Activated CD4-positive, alpha-beta T cell treated with anti-CD3 and anti-CD28 coated beads for 4 hours (primary cell): ENCODE measurements around the gene P3H2.
"Not testable (repeated sequence)": the region's sequence is repeated elsewhere in the genome, so short reads cannot be mapped to it uniquely, and the experiment has no call there.

Experiments used
- DNase-seq, 2 donors: peaks; one replicate each; pipeline ENCODE4 v3.0.0-alpha.2; 2020

Gene P3H2, protein sequence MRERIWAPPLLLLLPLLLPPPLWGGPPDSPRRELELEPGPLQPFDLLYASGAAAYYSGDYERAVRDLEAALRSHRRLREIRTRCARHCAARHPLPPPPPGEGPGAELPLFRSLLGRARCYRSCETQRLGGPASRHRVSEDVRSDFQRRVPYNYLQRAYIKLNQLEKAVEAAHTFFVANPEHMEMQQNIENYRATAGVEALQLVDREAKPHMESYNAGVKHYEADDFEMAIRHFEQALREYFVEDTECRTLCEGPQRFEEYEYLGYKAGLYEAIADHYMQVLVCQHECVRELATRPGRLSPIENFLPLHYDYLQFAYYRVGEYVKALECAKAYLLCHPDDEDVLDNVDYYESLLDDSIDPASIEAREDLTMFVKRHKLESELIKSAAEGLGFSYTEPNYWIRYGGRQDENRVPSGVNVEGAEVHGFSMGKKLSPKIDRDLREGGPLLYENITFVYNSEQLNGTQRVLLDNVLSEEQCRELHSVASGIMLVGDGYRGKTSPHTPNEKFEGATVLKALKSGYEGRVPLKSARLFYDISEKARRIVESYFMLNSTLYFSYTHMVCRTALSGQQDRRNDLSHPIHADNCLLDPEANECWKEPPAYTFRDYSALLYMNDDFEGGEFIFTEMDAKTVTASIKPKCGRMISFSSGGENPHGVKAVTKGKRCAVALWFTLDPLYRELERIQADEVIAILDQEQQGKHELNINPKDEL

GRCh38 chr3:190120269-190121060 is at the start of gene P3H2:
Gene P3H2 (minus strand): TSS chr3:190120897. CDS start chr3:190120731, 166 bp downstream.
- no peak for DNase-seq

DNA sequence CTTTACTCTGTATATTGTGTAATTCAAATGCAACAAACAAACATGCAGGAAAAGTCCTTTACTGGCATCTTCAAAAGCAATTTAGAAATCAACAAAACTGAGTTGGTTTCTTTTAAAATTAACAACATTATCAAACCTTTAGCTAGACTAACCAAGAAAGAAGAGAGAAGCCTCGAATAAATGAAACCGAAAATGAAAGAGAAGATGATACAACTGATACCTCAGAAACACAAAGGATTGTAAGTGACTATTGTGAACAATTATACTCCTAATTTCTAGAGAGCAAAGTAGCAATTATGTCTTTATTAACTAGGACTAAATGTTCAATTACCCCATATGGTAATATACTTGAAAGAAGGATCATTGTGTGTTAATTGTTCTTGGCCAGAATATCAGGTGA is 49.2 kb upstream of the P3H2 start:
- no peak for DNase-seq

- no peak for DNase-seq
These were observed 48.5 kb upstream of the P3H2 start for GRCh38 chr3:190169243-190169642.

- no peak for DNase-seq
These were observed 47.4 kb upstream of the P3H2 start for GRCh38 chr3:190167936-190168680.

GRCh38 chr3:190166948-190167347 is 46.3 kb upstream of the P3H2 start:
- DNase-seq: no peak

- no peak for DNase-seq
These were observed 44.6 kb upstream of the P3H2 start for GRCh38 chr3:190165253-190165652.

GRCh38 chr3:190162013-190162412 is 41.3 kb upstream of the P3H2 start:
- DNase-seq: not testable (repeated sequence)

- no peak for DNase-seq
These were observed 39.3 kb upstream of the P3H2 start for GRCh38 chr3:190159902-190160435.

GRCh38 chr3:190158261-190158660 is 37.6 kb upstream of the P3H2 start:
- DNase-seq: no peak

DNA sequence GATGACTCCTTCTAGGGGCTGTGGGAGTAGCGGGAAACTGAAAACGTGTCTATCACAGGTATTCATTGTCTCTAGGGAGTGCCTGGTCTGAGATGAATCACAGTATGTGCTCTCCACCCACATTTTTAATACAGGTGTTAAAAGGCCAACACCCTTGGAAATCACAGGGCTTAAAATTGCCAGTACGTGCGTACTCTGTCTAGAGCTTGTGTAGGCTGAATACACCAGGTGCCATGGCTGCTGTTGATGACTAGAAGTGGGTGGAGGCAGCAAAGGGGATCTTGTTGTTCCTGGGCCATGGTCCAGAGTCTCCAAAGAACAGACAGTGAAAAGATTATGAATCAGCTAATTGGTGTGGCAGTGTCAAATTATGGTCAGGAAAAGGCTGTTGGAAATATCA is 35.1 kb upstream of the P3H2 start:
- no peak for DNase-seq

GRCh38 chr3:190150681-190151080 is 30.0 kb upstream of the P3H2 start:
- no peak for DNase-seq

GRCh38 chr3:190149830-190150619 is 29.3 kb upstream of the P3H2 start:
- DNase-seq: not testable (repeated sequence)

GRCh38 chr3:190144793-190145192 is 24.1 kb upstream of the P3H2 start:
- not testable (repeated sequence) for DNase-seq

DNA sequence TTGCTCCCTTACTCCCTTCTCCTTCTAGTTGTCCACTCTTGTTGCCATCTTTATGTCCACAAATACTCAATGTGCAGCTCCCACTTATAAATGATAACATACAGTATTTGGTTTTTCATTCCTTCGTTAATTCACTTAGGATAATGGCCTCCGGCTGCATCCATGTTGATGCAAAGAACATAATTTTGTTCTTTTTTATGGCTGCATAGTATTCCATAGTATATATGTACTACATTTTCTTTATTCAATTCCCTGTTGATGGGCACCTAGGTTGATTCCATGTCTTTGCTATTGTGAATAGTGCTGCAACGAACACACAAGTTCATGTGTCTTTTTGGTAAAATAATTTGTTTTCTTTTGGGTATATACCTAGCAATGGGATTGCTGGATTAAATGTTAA is 21.3 kb upstream of the P3H2 start:
- DNase-seq: no peak

- DNase-seq: no peak
These were observed 18.7 kb upstream of the P3H2 start for GRCh38 chr3:190139365-190139764.

GRCh38 chr3:190132371-190132770 is 11.7 kb upstream of the P3H2 start:
- no peak for DNase-seq

- no peak for DNase-seq
These were observed 10.6 kb upstream of the P3H2 start for GRCh38 chr3:190131329-190131728.

DNA sequence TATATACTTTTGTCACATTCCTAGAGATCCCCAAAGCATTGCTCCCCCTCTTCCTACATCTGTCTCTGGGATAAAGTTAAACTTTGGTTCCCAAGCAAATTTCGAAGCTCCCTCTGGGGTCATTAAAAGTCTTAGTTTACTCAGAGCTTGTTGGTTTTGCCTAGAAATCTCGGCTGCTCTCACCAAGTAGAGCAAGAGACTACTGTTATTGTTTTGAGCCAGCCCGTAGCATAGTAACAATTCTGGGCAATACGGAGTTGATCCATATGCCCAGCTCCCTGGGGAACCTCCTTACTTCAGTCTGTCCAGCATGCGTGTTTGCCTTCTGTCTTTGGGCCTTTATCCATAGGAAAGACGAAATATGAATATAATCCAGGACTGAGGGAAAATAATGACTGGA is 10.0 kb upstream of the P3H2 start:
- no peak for DNase-seq

GRCh38 chr3:190130037-190130436 is 9.3 kb upstream of the P3H2 start:
- DNase-seq: no peak

DNA sequence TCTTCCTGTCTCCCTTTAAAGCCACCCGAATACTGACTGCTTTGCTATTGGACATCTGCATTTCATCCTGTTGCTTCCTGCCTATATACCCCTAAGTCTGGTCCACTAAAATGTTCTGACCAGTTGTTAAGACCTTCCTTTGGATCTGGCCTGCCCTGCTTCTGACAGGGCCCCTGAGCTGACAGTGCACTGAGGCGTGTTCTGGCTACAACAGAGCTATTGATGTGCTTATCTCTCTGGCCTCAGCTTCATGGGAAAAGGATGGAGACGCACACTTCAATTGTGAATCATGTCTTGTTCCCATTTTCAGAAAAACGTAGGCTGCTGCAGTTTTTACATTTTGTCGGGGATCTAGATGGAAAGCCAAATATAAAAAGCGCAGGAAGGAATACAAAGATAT is 7.1 kb upstream of the P3H2 start:
- no peak for DNase-seq

DNA sequence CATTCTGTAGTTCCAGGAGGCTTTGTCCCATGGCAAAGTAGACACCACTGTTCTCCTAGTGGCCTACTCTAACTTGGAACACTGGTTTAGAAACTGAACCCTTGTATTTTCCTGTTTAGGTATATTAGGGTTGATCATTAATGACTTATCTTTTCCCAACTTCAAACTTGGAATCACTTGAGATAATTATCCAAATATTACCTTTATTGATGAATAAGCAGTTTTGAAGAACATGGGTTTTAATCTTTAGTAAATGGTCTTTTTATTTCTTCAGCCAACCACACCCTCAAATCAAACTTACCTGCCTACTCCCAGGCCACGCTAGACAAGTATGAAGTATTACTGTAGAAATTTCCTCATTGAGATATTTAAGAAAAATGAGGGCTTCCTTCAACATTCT is 6.5 kb upstream of the P3H2 start:
- no peak for DNase-seq
